H54 (cell line): ENCODE results near the gene OSER1.
A peak's percentile ranks its signal among the peaks of the same experiment; 100 is the strongest.

ENCODE experiments used
- DNase-seq: peaks from one replicate; pipeline ENCODE4 v3.0.0; 2011; ENCODE audit warnings: low spot score, mixed read lengths; ENCODE audit not compliant: insufficient read length
- FAIRE-seq: peaks from 3 replicates; lab custom pipeline; 2011; peaks lifted over from hg19 to GRCh38; lab: Jason Lieb, UNC
- POLR2A ChIP-seq: IDR thresholded peaks from 2 replicates; pipeline ENCODE4 v1.6.1; 2011; ENCODE audit warnings: low read depth, mild to moderate bottlenecking, low read length

The OSER1 gene

GRCh38 chr20:44219170-44219730 is 8.7 kb upstream of the OSER1 start:
- TF ChIP-seq POLR2A, result no peak
- DNase-seq (no peak), FAIRE-seq (no peak)

GRCh38 chr20:44218446-44218845 is 7.9 kb upstream of the OSER1 start:
- DNase-seq (no peak), FAIRE-seq (no peak)
- no peak for TF ChIP-seq POLR2A

GRCh38 chr20:44217342-44218092 is 6.9 kb upstream of the OSER1 start:
- no peak for FAIRE-seq
- no peak for TF ChIP-seq POLR2A

GRCh38 chr20:44215125-44215524 is 4.6 kb upstream of the OSER1 start:
- DNase-seq (no peak), FAIRE-seq (no peak)
- no peak for TF ChIP-seq POLR2A

More at GRCh38 chr20:44217342-44218092, 6.9 kb upstream of the OSER1 start:
- DNase-seq, result peak; percentile 51

- DNase-seq (no peak), FAIRE-seq (no peak)
- no peak for TF ChIP-seq POLR2A
Measured at GRCh38 chr20:44212792-44213191, 2.2 kb upstream of the OSER1 start.

GRCh38 chr20:44211177-44212039 is 837 bp upstream of the OSER1 start:
- no peak for TF ChIP-seq POLR2A
- FAIRE-seq (no peak), DNase-seq (no peak)

- FAIRE-seq, result no peak
- DNase-seq, result no peak
- TF ChIP-seq POLR2A, result no peak
Measured at GRCh38 chr20:44209686-44210405, 725 bp downstream of the OSER1 start.

GRCh38 chr20:44208770-44209169 is 1.8 kb downstream of the OSER1 start:
- FAIRE-seq (no peak), DNase-seq (no peak)
- no peak for TF ChIP-seq POLR2A

GRCh38 chr20:44208165-44208564 is 2.4 kb downstream of the OSER1 start:
- FAIRE-seq (no peak), DNase-seq (no peak)
- no peak for TF ChIP-seq POLR2A

GRCh38 chr20:44207126-44207723 is 3.3 kb downstream of the OSER1 start:
- DNase-seq (no peak), FAIRE-seq (no peak)
- no peak for TF ChIP-seq POLR2A

- DNase-seq (no peak), FAIRE-seq (no peak)
- no peak for TF ChIP-seq POLR2A
Measured at GRCh38 chr20:44206132-44206531, 4.4 kb downstream of the OSER1 start.

- DNase-seq, result no peak
- no peak for FAIRE-seq
- TF ChIP-seq POLR2A, result no peak
Measured at GRCh38 chr20:44204832-44205215, 5.7 kb downstream of the OSER1 start.

- FAIRE-seq (peak; percentile 91), DNase-seq (peak; percentile 66)
- TF ChIP-seq POLR2A, result no peak
Measured at GRCh38 chr20:44204156-44204831, 6.3 kb downstream of the OSER1 start.
